K562 (cell line): Measurements from ENCODE around the gene ASB6. TPM values are rescaled to one million over a fixed set of nuclear protein-coding genes. Genes with fewer than 3 reads are reported as not detected.

Experiments
- HNRNPK ChIP-seq: fragments of 200-400 bp; formaldehyde crosslinking; IDR thresholded peaks from one replicate; pipeline ENCODE4 v1.6.1; 2018; ENCODE audit warnings: mild to moderate bottlenecking, low read depth, low read length; ENCODE audit not compliant: poor library complexity, severe bottlenecking
- ILK ChIP-seq: fragments of 450-650 bp; IDR thresholded peaks from 2 replicates; pipeline ENCODE4 v1.6.1; 2016; ENCODE audit warnings: missing genetic modification characterization, low read depth, mild to moderate bottlenecking, missing compliant biosample characterization, moderate library complexity, borderline replicate concordance
- L3MBTL2 ChIP-seq: fragments of 450-650 bp; IDR thresholded peaks from 2 replicates; pipeline ENCODE4 v1.6.1; 2016; ENCODE audit warnings: mild to moderate bottlenecking, moderate library complexity
- LARP7 ChIP-seq: fragments of 450-650 bp; IDR thresholded peaks from 2 replicates; pipeline ENCODE4 v1.6.1; 2016
- TFE3 ChIP-seq: fragments of 450-650 bp; formaldehyde crosslinking; IDR thresholded peaks from 2 replicates; pipeline ENCODE4 v1.4.0; 2020; ENCODE audit warnings: mild to moderate bottlenecking, mixed read lengths
- U2AF1 ChIP-seq: fragments of 200-400 bp; formaldehyde crosslinking; optimal IDR thresholded peaks from 2 replicates; pipeline ENCODE3; 2017; ENCODE audit warnings: mild to moderate bottlenecking, low read depth, low read length, moderate library complexity
- ZNF134 ChIP-seq: fragments of 250-450 bp; sonication (Bioruptor Pico); conservative IDR thresholded peaks from 2 replicates; pipeline ENCODE4 v1.4.0; 2020
- ZNF24 ChIP-seq: fragments of 450-650 bp; IDR thresholded peaks from 2 replicates; pipeline ENCODE4 v1.6.1; 2016
- polyA plus RNA-seq, 8 experiments: library from polyadenylated mRNA; depleted of rRNA in 4 of 8; stranded (reverse) in 5 of 8; unstranded in 3 of 8; fragments of >200 nt; fragmentation: Nextera tagmentation in 2 of 8; fragmentation: Illumina TruSeq in 1 of 8; extraction: Ambion mirVana in 2 of 8; extraction: Trizol in 1 of 8; gene quantifications; 2 replicates each; pipeline versions ENCODE4 v1.2.1 to v1.2.3, GENCODE V29; 2011 to 2014; ENCODE audit warnings: inconsistent platforms in 1 of 8, missing spikeins in 1 of 8
- total RNA-seq, 7 experiments: library from RNA; depleted of rRNA in 6 of 7; stranded (reverse); fragments of >200 nt in 6 of 7; fragmentation: Illumina TruSeq in 2 of 7; extraction: Trizol in 2 of 7; gene quantifications; 2 replicates each; pipeline versions ENCODE4 v1.2.1 to v1.2.3, GENCODE V29; 2011 to 2021; ENCODE audit warnings: low replicate concordance in 1 of 7
- TF ChIP-seq, protein P1 (sequence below), 2 experiments: fragments of 450-650 bp in 1 of 2; sonication (generic) in 1 of 2; formaldehyde crosslinking in 1 of 2; IDR thresholded peaks; 2 replicates each; pipeline versions ENCODE4 v1.7.1 to v1.9.0; 2016 to 2022; ENCODE audit warnings: inconsistent platforms in 1 of 2, mild to moderate bottlenecking in 1 of 2, missing genetic modification reagents in 1 of 2
- TF ChIP-seq, protein P2 (sequence below), 2 experiments: IDR thresholded peaks; 2 replicates each; pipeline ENCODE4 v1.6.1; 2012; ENCODE audit warnings: improper control_type of control experiment in 2 of 2, low read depth in 2 of 2, low read length in 2 of 2, borderline replicate concordance in 1 of 2
- TF ChIP-seq, protein P3 (sequence below): sonication (generic); formaldehyde crosslinking; IDR thresholded peaks from 2 replicates; pipeline ENCODE4 v1.8.1; 2023; ENCODE audit warnings: mild to moderate bottlenecking, missing genetic modification reagents, moderate library complexity

The ASB6 gene
- total and polyA plus RNA-seq, 9 of the 15 experiments (the other 6 are each of a cell fraction or from before 2014, with no cell fraction given): 0.92 to 17.8 (median 11.3) TPM

- TF ChIP-seq, protein P1, sequence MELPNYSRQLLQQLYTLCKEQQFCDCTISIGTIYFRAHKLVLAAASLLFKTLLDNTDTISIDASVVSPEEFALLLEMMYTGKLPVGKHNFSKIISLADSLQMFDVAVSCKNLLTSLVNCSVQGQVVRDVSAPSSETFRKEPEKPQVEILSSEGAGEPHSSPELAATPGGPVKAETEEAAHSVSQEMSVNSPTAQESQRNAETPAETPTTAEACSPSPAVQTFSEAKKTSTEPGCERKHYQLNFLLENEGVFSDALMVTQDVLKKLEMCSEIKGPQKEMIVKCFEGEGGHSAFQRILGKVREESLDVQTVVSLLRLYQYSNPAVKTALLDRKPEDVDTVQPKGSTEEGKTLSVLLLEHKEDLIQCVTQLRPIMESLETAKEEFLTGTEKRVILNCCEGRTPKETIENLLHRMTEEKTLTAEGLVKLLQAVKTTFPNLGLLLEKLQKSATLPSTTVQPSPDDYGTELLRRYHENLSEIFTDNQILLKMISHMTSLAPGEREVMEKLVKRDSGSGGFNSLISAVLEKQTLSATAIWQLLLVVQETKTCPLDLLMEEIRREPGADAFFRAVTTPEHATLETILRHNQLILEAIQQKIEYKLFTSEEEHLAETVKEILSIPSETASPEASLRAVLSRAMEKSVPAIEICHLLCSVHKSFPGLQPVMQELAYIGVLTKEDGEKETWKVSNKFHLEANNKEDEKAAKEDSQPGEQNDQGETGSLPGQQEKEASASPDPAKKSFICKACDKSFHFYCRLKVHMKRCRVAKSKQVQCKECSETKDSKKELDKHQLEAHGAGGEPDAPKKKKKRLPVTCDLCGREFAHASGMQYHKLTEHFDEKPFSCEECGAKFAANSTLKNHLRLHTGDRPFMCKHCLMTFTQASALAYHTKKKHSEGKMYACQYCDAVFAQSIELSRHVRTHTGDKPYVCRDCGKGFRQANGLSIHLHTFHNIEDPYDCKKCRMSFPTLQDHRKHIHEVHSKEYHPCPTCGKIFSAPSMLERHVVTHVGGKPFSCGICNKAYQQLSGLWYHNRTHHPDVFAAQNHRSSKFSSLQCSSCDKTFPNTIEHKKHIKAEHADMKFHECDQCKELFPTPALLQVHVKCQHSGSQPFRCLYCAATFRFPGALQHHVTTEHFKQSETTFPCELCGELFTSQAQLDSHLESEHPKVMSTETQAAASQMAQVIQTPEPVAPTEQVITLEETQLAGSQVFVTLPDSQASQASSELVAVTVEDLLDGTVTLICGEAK (IDR thresholded peaks at IDR 0.05): 0 out of 2 replicates have a peak, but pooled peaks have one; percentile 50
- TF ChIP-seq, protein P1 (CRISPR knock-in tag; IDR thresholded peaks at IDR 0.05): no peak
- TF ChIP-seq L3MBTL2 (peak; percentile 55), ZNF134 (CRISPR knock-in tag) (peak; percentile 72), ILK (tag) (no peak), TFE3 (CRISPR knock-in tag) (no peak), U2AF1 (no peak), LARP7 (0 out of 2 replicates have a peak, but pooled peaks have one; percentile 24), HNRNPK (peak; percentile 9), ZNF24 (peak; percentile 59; the same call in 1 of the 2 replicates)
- TF ChIP-seq, protein P2, sequence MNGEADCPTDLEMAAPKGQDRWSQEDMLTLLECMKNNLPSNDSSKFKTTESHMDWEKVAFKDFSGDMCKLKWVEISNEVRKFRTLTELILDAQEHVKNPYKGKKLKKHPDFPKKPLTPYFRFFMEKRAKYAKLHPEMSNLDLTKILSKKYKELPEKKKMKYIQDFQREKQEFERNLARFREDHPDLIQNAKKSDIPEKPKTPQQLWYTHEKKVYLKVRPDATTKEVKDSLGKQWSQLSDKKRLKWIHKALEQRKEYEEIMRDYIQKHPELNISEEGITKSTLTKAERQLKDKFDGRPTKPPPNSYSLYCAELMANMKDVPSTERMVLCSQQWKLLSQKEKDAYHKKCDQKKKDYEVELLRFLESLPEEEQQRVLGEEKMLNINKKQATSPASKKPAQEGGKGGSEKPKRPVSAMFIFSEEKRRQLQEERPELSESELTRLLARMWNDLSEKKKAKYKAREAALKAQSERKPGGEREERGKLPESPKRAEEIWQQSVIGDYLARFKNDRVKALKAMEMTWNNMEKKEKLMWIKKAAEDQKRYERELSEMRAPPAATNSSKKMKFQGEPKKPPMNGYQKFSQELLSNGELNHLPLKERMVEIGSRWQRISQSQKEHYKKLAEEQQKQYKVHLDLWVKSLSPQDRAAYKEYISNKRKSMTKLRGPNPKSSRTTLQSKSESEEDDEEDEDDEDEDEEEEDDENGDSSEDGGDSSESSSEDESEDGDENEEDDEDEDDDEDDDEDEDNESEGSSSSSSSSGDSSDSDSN (IDR thresholded peaks at IDR 0.05; ENCODE audit: borderline replicate concordance in 1 of 2, low read depth in 2 of 2, low read length in 2 of 2): peak in 1 of 2 experiments; percentile 70; a peak in 2 of 4 replicates
- TF ChIP-seq, protein P3, sequence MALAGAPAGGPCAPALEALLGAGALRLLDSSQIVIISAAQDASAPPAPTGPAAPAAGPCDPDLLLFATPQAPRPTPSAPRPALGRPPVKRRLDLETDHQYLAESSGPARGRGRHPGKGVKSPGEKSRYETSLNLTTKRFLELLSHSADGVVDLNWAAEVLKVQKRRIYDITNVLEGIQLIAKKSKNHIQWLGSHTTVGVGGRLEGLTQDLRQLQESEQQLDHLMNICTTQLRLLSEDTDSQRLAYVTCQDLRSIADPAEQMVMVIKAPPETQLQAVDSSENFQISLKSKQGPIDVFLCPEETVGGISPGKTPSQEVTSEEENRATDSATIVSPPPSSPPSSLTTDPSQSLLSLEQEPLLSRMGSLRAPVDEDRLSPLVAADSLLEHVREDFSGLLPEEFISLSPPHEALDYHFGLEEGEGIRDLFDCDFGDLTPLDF (CRISPR knock-in tag): no peak
Observed at GRCh38 chr9:129610473-129611306, 31.3 kb downstream of the ASB6 start (continued).
